ENCODE data around the gene MATN1. TPM values are rescaled to one million over a fixed set of nuclear protein-coding genes. Genes with fewer than 3 reads are reported as not detected.

Gene MATN1
- total and polyA plus RNA-seq, 8 donors, result 0.06 to 0.07 TPM; not detected in 6

GRCh38 chr1:30715886-30716285 lies 7.5 kb downstream of the MATN1 start:
- intact Hi-C loops (cut with DNase I), result no loop called here
- Histone ChIP-seq H3K27me3 (no peaks in the 10 kb centered on the region), H3K9me3 (no peaks in the 10 kb centered on the region), H3K36me3 (no peaks in the 10 kb centered on the region), H3K4me3 (no peak overlapping the region), H3K4me1 (peaks cover 0 to 8% (median 0%) of the 10 kb centered on the region in 3 donors), H3K27ac (no peak overlapping the region)
- no peak for FAIRE-seq
- TF ChIP-seq CTCF (IDR thresholded peaks at IDR 0.05), result no peak
- no peak for ATAC-seq
- DNase-seq, result peak in 1 of 6 donors; percentile 64
- 96 to 100% methylated on average over 11 of the region's 11 CpGs for WGBS, 2 donors

GRCh38 chr1:30715216-30715615 lies 8.2 kb downstream of the MATN1 start:
- FAIRE-seq (no peak), ATAC-seq (no peak), DNase-seq (peak in 1 of 6 donors; percentile 17)
- no peak overlapping the region for H3K27ac ChIP-seq
- no peaks in the 10 kb centered on the region for H3K27me3 ChIP-seq
- no peak for TF ChIP-seq CTCF (IDR thresholded peaks at IDR 0.05)
- intact Hi-C loops (cut with DNase I), result no loop called here
- 86 to 93% methylated on average over 2 of the region's 2 CpGs for WGBS, 2 donors
- no peaks in the 10 kb centered on the region for H3K36me3 ChIP-seq
- no peak overlapping the region for H3K4me3 ChIP-seq
- H3K9me3 ChIP-seq, result no peaks in the 10 kb centered on the region
- H3K4me1 ChIP-seq, result peaks cover 0 to 8% (median 0%) of the 10 kb centered on the region in 3 donors

- DNase-seq, result peak in 1 of 6 donors; percentile 7
Measured at GRCh38 chr1:30714536-30715090, 8.8 kb downstream of the MATN1 start.

GRCh38 chr1:30714025-30714424 lies 9.4 kb downstream of the MATN1 start:
- Histone ChIP-seq H3K36me3 (no peaks in the 10 kb centered on the region), H3K27ac (no peak overlapping the region), H3K4me3 (no peak overlapping the region), H3K9me3 (no peaks in the 10 kb centered on the region), H3K4me1 (no peaks in the 10 kb centered on the region), H3K27me3 (no peaks in the 10 kb centered on the region)
- intact Hi-C loops (cut with DNase I), result loop anchor here in 1 of 3 donors (5.0 kb wide), 1 partner anchor 1477 kb away; the partner anchor contains the start of gene PTPRU
- no peak for TF ChIP-seq CTCF (IDR thresholded peaks at IDR 0.05)
- ATAC-seq, result no peak
- no peak for FAIRE-seq
- 63 to 66% methylated on average over 4 of the region's 4 CpGs for WGBS, 2 donors
- DNase-seq, result peak in 1 of 6 donors; percentile 33

More at GRCh38 chr1:30714536-30715090, 8.8 kb downstream of the MATN1 start:
- ATAC-seq (no peak), FAIRE-seq (no peak)
- intact Hi-C loops (cut with DNase I), result loop anchor here in 1 of 3 donors (5.0 kb wide), 1 partner anchor 1477 kb away; the partner anchor contains the start of gene PTPRU
- 92 to 96% methylated on average over 8 of the region's 8 CpGs for WGBS, 2 donors
- no peaks in the 10 kb centered on the region for H3K36me3 ChIP-seq
- TF ChIP-seq CTCF (IDR thresholded peaks at IDR 0.05), result no peak
- H3K4me1 ChIP-seq, result peaks cover 0 to 4% (median 0%) of the 10 kb centered on the region in 3 donors
- H3K27ac ChIP-seq, result no peak overlapping the region
- no peaks in the 10 kb centered on the region for H3K27me3 ChIP-seq
- no peaks in the 10 kb centered on the region for H3K9me3 ChIP-seq
- no peak overlapping the region for H3K4me3 ChIP-seq

GRCh38 chr1:30713311-30713710 lies 10.1 kb downstream of the MATN1 start:
- no peaks in the 10 kb centered on the region for H3K9me3 ChIP-seq
- TF ChIP-seq CTCF (IDR thresholded peaks at IDR 0.05), result no peak
- intact Hi-C loops (cut with DNase I), result loop anchor here in 1 of 3 donors (5.0 kb wide), 1 partner anchor 1476 kb away; the partner anchor contains the start of gene PTPRU
- H3K27ac ChIP-seq, result no peak overlapping the region
- 45 to 46% methylated on average over 12 of the region's 12 CpGs for WGBS, 2 donors
- H3K4me3 ChIP-seq, result no peak overlapping the region
- FAIRE-seq (no peak), DNase-seq (no peak), ATAC-seq (no peak)
- H3K27me3 ChIP-seq, result no peaks in the 10 kb centered on the region
- H3K36me3 ChIP-seq, result no peaks in the 10 kb centered on the region
- no peaks in the 10 kb centered on the region for H3K4me1 ChIP-seq

Measured in pancreas (tissue), 10 donors.